ENCODE data around the gene NINJ2.
"Not testable (repeated sequence)": the region's sequence is repeated elsewhere in the genome, so short reads cannot be mapped to it uniquely, and the experiment has no call there.

Gene NINJ2

GRCh38 chr12:663293-663871 is at the start of gene NINJ2:
TSS of gene NINJ2 (minus strand) at chr12:663445. CDS start at chr12:663360, 85 bp downstream.
- no peak for DNase-seq (ENCODE audit: low spot score)

DNA sequence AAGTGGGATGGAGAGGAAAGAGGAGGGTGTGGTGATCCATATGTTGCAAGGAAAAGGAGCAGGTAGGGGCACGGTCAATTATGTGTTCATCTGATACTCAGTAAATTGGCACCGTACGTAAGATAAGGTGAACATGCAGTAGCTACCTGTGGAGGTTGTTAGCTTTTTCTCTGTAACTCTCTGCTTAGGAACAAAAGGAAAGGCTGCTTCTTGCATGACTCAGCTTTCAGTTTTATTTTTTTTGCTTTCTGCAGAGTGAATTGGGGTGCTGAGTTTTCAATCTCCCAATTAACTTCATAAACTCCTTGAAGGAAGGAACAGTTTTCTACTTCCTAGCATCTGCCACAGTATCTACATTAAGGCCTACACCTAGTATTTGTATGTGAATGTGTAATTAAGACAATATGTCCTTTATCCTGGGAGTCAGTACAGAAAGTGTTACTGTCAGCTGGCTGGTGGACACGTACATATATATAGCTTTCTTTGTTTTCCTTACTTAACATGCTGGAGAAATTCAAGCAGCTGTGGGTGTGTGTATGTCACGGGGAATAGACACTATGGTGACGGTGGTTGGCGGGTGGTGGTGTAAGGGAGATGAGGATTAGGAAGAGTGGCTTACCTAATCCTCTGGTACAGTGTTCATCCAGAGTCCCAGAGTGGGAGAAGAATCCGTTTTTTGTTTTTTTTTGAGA is 49.1 kb upstream of the NINJ2 start:
- DNase-seq (ENCODE audit: low spot score) = no peak

GRCh38 chr12:709455-710020 is 46.3 kb upstream of the NINJ2 start:
- DNase-seq (ENCODE audit: low spot score) = no peak

- not testable (repeated sequence) for DNase-seq (ENCODE audit: low spot score)
These were observed 44.8 kb upstream of the NINJ2 start for GRCh38 chr12:708084-708483.

- no peak for DNase-seq (ENCODE audit: low spot score)
These were observed 41.4 kb upstream of the NINJ2 start for GRCh38 chr12:704516-705242.

DNA sequence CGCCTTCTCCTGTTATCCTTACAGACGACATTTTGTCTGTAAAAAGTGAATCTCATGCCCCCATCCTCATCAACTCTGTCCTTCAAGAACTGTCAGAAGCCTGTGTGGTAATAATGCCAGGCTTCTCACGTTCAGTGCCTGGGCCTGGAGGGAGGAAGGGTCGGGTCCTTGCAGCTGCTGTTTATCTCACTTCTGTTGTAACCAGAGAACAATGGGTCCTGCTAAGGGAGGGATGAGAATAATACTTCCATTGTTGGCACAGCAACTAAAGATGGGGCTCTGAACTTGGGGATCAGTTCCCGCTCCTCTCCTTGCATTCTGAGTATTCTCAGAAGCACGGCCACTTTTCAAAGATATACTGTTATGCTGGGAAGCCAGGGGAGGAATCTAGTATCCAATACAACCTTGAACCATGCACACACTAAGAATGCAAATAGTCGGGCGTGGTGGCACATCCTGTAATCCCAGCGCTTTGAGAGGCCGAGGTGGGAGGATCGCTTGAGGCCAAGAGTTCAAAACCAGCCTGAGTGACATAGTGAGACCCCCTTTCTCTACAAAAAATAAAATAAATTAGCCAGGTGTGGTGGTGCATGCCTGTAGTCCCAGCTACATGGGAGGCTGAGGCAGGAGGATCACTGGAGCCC is 38.8 kb upstream of the NINJ2 start:
- DNase-seq (ENCODE audit: low spot score) = no peak

DNA sequence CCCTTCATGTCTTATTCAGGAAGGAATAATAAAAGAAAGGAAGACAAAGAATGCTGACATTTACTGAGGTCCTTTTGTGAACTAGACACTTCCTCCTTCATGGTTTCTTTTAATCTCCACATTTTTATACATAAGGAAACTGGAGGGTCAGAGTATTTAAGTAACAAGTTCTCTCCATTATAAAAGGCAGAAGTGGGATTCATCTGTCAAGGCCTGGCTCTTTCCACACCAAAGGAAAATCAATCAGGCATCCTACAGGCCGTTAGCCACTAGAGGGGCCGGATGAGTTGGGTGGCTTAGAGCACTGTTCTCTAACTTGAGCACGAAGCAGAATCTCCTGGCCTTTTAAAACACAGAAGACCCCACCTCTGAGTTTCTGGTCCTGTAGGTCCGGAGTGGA is 36.8 kb upstream of the NINJ2 start:
- no peak for DNase-seq (ENCODE audit: low spot score)

DNA sequence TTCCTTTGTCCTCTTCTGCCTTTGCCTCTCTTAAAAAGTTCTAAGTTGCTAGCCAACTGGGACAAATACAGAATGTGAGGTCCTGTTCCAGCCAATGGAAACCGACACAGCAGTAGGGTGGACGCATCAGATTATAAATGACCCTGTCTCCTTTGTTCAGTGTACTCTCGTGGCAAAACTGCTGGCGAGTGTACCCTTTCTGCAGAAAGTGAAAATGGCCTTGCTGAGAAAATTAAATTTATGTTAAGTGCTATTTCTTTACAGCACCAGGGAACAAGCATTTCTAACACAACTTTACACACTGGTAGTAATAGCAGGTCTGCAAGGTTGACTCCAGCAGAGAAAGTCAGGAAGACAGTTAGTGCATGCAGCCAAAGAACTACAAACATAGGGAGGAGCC is 35.0 kb upstream of the NINJ2 start:
- DNase-seq (ENCODE audit: low spot score) = not testable (repeated sequence)

DNA sequence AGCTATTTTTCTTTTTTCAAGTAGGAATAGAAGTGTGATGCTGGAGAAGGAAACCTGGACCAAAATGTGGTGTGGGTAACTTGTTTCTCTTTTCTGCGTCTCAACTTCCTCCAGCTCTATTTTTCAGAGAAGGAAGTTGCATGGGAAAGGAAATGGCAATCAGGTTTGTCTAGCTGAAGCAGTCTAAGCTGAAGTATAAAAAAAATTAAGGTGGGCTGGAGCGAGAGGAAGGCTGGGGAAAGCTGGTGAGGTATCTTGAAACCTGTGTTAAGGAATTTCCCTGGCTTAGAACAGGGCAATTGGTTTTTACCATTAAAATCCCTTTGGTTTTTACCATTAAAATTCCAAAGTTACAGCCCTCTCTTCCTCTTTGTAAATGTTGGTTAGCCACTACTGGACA is 34.2 kb upstream of the NINJ2 start:
- DNase-seq (ENCODE audit: low spot score) = no peak

DNA sequence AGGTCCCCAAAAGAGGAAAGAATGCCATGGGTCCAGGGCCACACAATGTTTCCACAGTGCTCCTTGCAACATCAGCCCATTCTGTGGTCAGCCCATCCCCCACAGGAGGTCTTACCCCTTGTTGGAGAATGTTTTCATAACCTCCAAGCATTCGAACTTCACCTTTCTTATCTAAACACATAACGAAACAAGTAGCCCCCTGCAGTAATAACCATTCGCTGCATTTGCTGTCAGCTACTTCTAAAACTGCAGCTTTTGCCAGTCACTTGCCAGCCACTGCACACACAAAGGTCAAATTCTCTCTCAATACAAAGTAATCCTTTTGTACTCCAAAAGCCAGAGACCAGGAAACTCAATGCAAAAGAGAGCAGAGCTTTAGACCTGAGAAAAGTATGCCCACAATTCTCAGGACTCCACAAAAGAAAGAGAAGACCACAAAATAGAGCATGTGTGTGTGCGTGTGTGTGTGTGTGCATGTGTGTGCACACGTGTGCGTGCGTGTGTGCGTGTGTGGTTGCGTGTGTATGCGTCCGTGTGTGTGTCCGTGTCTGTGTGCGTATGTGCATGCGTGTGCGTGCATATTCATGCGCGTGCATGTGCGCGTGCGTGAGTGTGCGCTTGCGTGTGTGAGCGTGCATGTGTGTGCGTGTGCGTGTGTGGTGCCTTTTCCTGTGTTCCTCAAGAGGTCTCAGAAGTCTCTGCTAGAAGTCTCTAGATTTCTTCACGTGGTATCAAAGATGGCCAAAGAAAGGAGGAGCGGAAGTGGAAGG is 31.7 kb upstream of the NINJ2 start:
- DNase-seq (ENCODE audit: low spot score) = no peak

- DNase-seq (ENCODE audit: low spot score) = no peak
These were observed 30.8 kb upstream of the NINJ2 start for GRCh38 chr12:693934-694533.

DNA sequence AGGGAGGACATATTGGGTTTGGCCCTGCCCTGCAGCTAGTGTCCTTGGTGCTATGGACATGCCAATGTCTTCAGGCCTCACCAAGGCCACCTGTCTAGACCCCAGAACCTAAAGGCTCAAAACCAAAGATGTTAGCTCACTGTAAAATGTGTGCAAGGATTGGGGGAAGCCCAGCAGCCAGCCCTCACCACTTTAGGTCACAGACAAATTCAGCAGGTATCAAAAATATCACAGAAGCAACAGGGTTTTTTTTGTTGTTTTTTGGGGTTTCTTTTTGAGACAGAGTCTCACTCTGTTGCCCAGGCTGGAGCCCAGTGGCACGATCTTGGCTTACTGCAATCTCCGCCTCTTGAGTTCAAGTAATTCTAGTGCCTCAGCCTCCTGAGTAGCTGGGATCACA is 29.0 kb upstream of the NINJ2 start:
- no peak for DNase-seq (ENCODE audit: low spot score)

DNA sequence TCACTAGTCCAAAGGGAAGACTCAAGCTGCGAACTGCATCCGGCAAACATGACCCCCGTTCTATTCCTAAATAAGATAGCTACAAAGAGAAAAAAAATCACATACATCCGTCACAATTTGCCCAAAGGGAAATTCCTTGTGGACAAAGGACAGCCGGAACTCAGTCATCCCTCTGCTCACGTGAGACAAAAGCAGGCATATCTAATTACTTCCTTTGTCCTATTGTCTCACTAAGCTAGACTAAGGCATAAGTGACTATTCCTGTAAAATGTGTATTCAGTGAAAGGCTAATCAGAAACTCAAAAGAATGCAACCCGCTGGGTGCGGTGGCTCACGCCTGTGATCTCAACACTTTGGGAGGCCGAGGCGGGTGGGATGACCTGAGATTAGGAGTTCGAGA is 27.2 kb upstream of the NINJ2 start:
- DNase-seq (ENCODE audit: low spot score) = no peak

DNA sequence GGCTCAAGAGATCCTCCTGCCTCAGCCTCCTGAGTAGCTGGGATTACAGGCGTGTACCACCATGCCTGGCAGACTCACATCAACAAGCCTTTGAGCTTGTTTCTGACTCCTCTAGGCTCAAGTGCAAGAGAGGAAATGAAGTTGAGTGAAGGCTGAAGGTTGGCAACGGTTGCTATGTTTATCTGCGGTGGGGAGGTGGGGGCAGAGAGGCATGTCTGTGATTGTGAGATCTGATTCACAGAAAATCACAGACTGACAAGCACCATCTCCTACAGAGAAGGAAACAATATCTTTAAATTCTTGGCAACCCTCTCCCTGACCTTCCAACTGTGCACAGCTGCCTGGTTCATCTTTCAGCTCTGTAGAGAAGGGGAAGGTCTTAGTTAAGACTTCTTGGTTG is 22.1 kb upstream of the NINJ2 start:
- no peak for DNase-seq (ENCODE audit: low spot score)

- DNase-seq (ENCODE audit: low spot score) = no peak
These were observed 21.2 kb upstream of the NINJ2 start for GRCh38 chr12:684416-684815.

DNA sequence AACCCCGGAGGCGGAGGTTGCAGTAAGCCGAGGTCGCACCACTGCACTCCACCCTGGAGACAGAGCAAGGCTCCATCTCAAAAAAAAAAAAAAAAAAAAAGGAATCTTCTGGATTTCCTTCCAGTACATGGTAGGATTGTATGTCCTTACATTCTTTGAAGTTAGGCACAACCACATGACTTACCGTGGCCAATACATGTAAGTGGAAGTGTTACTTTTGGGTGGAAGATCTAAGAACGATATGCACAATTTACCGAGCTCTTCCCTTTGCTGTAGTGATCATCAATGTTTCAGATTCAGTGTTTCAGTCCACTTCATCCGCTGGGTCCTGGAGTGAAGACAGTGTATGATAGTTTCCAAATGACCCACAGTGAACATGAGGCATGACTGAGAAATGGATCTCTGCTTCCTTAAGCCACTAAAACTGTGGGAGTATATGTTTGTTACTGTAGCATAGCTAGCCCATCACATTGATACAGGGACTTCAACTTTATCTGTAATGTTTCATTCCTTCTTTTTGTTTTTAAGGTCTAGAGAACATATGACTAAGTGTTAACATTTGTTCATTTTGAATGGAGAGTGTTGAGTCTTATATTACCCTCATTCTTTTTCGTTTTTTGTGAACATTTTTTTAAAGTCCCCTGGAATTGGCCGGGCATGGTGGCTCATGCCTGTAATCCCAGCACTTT is 18.5 kb upstream of the NINJ2 start:
- no peak for DNase-seq (ENCODE audit: low spot score)

DNA sequence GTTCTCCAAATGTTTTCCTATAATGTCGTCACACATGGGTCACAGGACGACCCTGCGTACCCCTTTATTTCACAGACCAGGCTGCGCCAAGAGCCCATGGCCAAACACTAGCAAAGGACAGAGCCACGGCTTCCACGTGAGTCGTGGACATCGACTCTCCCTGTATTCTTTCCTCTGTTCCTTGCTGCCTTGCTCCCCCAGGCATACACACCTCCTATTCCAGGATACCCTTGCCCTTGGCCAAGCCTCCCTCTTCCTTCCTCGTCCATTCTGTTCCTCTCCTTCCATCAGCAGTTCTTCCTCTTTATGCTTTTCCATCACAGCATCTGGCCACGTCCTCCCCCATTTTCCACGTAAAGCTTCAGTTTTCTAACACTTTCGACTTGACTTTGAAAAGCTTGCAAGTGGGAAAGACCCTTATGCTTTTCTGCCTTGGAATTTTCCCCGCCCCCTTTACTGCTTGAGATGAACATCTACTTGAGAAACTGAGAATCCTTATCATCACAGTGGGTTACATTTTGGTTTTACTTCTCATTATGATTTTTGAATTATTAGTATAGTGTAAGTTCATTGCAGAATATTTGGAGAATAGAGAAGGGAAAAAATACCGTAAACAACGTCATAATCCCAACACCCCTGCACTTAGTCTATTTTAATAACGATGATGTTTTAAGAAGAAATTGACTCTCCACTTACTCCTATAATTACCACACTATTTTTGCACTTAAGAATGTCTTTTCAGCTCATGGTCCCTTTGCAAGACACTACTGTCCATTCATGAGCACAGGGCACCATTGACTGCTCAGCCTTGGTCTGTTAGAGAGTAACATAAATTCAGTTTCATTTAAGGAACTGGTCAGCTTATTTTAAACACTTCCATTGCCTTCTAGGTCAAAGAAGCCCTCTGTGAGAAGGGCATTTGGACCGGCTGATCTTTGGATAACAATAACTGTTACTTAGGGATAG is 15.8 kb upstream of the NINJ2 start:
- DNase-seq (ENCODE audit: low spot score) = no peak

DNA sequence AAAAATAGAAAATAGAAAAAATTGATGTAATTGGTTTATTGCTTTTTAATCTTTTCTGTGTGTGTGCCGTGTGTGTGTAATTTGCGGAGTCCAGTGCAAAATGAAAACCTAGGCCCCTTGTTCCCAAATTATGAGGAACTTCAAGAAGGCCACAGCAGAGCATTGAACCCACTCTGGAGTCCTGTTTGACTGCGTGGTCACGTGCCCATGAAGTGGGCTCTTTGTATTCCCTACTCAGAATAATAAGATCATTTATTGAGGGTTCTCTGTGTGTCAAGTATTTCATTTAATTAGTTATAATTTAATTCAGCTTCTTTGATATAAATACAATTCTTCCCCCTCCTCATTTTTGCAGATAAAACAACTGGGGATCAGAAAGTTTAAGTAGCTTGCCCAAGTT is 12.3 kb upstream of the NINJ2 start:
- no peak for DNase-seq (ENCODE audit: low spot score)

DNA sequence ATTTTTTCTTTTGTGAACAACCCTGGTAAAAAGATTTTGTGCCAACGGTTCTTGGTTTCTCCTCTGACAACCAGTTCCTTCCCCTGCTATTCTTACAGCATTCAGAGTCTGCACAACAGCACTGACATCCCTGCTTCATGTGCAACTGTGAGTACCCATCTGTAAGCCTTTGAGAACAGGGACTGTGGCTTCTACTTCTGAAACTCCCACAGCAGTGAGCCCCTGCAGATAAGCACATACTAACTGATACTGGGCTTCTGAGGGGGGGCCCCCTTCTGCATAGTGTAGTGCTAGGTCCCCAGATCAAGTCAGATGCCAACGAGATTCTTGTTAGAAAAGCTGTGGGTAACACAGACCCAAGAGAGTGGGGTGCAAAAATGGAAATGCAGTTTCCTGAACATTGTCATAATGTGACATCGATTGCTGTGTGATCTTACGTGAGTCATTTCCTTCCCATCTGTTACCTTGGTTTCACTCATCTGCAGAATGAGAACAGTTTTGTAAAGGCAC is 11.1 kb upstream of the NINJ2 start:
- no peak for DNase-seq (ENCODE audit: low spot score)
